Endometrial microvascular endothelial cells (primary cell): ENCODE data around the gene CHST14. TPM values are rescaled to one million over a fixed set of nuclear protein-coding genes. Genes with fewer than 3 reads are reported as not detected.

ENCODE experiments used
- in situ Hi-C: cut with HindIII; loops from 2 replicates; pipeline ENCODE4 v1.10.0; 2017; ENCODE audit warnings: low sequenced_read_pairs, low pct_unique_long_range_greater_than_20kb; ENCODE audit errors: inconsistent ontology term
- total RNA-seq: library from RNA; depleted of rRNA; stranded (reverse); fragments of >200 nt; gene quantifications from one replicate; pipeline ENCODE4 v1.2.3, GENCODE V29; 2015; ENCODE audit errors: inconsistent ontology term

The CHST14 gene
- total RNA-seq, 1 donor from 2014 or later: 30.3 TPM

DNA sequence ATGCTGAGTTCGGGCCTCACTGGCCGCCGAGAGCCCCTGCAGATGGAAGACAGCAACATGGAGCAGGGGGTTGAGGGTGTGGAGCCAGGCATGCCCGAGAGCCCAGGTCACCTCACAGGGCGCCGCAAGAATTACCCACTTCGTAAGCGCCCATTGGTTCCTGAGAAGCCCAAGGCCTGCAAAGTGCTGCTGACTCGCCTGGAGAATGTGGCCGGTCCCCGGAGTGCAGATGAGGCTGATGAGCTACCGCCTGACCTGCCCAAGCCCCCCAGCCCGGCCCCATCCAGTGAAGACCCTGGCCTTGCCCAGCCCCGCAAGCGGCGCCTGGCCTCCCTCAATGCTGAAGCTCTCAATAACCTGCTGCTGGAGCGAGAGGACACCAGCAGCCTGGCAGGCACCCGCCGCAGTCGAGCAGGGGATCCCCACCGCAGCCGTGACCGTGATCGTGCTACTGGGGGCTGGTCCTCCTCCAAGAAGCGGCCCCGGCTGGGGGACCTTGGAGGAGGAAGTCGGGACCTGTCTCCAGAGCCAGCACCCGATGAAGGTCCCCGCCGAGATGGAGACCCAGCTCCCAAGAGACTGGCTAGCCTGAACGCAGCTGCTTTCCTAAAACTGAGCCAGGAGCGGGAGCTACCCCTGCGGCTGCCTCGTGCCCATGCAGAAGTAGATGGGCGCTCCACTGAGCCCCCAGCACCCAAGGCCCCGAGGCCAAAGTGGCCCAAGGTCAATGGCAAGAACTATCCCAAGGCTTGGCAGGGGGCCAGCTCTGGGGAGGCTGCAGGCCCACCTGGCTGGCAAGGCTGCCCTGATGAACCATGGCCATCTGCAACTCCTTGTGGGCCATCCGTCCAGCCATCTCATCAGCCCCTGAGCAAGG is 12.1 kb upstream of the CHST14 start:
- in situ Hi-C loops: no loop called here

DNA sequence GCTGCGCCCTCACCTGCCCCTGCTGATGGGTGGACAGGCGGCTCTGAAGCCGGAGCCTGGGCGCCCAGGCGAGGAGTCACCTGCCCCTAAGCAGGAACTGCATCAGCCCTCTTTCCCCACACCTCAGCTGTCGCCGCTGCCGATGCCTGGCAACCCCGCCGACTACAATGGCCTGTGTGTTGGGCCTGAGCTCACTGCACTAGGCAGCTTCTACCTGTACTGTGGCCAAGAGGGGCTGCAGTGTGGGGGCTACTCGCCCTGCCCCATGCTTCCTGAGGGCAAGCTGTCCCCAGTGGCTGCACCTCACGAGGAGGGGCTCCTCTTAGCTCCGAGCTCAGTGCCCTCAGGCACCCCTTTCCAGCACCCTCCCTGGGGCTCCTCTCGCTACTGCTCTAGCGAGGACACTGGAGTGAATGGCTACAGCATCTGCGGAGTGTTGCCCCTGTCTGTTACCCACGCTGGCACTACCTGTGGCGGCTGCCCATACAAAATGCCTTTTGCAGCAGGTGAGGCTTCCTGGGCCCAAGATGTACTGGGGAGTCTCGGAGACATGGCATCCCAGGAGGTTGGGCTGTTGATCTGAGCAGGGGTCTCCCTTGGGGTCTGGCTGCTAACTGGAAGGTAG is 11.3 kb upstream of the CHST14 start:
- in situ Hi-C loops: no loop called here

DNA sequence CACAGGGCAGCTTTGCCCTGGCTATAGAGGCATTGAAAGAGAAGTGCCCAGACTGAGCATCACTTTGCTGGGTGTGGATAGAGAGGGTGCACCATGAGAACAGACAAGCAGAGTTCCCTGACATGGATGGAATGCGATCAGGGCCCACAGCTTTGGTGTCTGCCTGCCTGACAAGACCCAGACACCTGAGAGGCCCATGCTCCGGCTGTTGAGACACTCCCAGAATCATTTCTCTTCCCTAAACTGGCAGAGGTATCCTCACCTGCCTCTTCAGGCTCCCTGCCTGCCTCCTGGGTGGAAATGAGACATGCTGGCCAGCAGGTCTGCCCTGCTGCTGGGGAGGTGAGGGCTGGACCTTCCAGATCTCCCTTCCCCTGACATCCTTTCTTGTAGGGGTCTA is 10.4 kb upstream of the CHST14 start:
- in situ Hi-C loops: no loop called here

DNA sequence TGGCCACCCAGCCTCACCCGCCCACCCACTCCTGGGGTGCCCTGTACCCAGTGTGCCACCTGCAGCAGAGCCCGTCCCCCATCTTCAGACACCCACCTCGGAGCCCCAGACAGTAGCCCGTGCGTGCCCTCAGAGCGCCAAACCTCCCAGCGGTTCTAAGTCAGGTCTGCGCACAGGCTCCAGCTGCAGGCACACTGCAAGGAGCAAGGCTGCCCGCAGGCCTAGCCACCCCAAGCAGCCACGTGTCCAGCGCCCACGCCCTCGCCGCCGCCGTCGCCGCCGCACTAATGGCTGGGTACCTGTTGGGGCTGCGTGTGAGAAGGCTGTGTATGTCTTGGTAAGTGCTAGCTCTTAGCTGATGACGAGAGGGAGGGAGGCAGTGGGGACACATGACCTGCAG is 8.8 kb upstream of the CHST14 start:
- in situ Hi-C loops: no loop called here

DNA sequence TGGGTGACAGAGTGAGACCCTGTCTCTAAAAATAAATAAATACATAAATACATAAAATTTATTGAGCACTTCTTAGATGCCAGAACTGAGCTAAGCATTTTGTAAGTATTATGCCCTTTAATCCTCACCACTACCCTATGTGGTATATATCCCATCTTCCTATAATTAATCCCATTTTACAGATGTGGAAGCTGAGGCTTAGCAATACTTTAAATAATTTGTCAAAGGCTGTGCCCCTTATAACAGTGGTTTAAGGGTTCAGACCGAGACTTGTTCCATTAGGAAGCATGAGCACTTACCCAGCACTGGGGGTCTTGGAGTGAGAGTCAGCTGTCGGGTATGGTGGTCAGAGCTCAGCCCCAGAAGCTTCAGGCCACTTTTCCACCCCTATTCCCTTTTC is 7.5 kb upstream of the CHST14 start:
- in situ Hi-C loops: no loop called here

DNA sequence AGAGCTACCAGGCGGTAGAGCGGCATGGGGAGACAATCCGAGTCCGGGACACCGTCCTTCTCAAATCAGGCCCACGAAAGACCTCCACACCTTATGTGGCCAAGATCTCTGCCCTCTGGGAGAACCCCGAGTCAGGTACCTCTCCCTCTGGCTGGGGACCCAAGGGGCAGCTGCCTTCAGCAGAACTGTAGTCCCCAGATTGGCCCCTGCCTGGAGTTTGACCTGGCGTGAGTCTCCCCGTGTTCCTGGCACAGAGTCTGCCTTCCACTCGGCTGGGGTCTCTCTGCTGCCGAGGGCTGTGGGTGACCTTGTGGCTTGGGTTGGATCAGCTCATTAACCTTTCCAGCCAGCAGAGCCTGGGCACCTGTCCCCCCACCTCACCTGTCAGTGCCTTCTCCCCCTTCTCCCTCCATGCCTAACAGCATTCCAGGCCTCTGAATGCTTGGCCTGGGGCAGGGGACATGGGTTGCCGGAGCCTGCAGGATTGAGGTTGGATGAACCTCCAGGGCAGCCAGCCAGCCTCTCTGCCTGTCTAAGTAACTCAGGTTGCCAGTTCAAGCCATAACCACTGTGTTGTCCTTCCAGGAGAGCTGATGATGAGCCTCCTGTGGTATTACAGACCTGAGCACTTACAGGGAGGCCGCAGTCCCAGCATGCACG is 6.8 kb upstream of the CHST14 start:
- in situ Hi-C loops: no loop called here

DNA sequence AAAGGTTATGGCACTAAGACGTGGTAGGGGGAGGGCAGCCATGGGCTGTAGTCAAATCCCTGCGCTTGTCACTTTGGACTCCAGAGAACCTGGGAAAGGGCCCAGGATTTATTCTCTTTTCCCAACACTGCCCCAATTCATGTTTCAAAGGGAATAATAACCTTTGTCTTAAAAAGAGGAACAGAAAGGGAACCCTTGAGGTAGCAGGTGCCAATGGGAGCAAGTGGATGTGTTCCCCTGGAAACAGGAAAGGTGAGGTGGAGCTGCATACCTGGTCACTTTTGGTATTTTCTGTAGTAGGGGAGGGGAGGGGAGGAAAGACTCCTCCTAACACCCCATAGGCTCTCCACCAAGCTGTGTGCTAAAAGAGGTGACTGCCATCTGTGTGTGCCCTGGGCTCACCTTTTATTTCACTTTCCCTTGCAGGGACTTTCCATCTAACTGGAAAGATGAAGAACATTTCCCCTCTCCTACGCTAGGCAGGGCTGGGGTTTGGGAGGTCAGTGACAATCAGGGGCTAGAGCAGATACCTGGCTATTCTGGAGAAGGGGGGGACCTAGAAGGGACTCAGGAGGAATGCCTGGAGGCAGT is 6.1 kb upstream of the CHST14 start:
- in situ Hi-C loops: no loop called here

- in situ Hi-C loops: no loop called here
These were observed 4.8 kb upstream of the CHST14 start for GRCh38 chr15:40465939-40466338.

DNA sequence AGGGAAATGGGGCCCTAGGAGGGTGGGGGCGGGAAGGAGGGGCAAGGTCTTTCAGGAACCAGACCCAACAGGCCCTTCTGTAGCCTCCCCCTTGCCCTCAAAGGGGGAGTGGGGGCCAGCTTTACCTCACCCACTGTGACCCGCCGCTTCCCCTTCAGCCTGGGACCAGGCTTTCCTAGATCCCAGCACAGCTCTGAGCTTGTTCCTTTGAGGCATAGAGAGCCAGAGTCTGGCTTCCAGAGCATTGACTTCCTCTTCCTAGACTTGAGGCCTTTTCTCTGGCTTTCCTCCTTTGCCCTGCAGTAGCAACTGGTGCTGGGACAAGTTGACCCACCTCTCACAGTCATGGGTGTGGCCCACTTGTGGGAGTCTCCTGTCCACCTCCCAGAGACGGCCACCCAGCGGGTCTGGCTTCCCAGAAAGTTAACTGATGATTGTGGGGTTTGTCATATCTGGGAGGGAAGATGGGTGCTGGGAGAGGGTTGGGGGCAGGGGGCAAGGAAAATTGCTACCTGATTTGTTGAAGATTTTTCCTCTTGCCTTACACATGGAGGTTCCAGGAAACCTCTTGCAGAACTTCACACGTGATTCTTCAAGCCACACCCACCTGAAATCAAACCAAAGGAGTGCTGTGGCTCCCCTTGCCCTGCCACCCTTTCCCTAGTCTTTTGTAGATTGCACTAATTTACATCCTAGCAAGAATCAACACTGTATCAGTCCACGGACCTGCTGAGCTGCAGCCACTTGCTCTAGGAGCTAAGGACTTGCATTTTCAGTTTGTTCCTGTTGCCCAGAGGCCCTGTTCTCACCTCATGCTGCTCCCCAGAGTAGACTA is 4.1 kb upstream of the CHST14 start:
- in situ Hi-C loops: no loop called here

- in situ Hi-C loops: no loop called here
These were observed 3.5 kb upstream of the CHST14 start for GRCh38 chr15:40467261-40467615.

- in situ Hi-C loops: no loop called here
These were observed 1.9 kb upstream of the CHST14 start for GRCh38 chr15:40468898-40469331.

- in situ Hi-C loops: no loop called here
These were observed 901 bp upstream of the CHST14 start for GRCh38 chr15:40469776-40470390.

- in situ Hi-C loops: no loop called here
These were observed 472 bp downstream of the CHST14 start for GRCh38 chr15:40471105-40471807.

DNA sequence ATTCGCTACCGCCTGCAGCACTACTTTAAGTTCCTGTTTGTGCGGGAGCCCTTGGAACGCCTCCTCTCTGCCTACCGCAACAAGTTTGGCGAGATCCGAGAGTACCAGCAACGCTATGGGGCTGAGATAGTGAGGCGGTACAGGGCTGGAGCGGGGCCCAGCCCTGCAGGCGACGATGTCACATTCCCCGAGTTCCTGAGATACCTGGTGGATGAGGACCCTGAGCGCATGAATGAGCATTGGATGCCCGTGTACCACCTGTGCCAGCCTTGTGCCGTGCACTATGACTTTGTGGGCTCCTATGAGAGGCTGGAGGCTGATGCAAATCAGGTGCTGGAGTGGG is 995 bp downstream of the CHST14 start:
- in situ Hi-C loops: no loop called here

- in situ Hi-C loops: no loop called here
These were observed 1.5 kb downstream of the CHST14 start for GRCh38 chr15:40472171-40472727.

DNA sequence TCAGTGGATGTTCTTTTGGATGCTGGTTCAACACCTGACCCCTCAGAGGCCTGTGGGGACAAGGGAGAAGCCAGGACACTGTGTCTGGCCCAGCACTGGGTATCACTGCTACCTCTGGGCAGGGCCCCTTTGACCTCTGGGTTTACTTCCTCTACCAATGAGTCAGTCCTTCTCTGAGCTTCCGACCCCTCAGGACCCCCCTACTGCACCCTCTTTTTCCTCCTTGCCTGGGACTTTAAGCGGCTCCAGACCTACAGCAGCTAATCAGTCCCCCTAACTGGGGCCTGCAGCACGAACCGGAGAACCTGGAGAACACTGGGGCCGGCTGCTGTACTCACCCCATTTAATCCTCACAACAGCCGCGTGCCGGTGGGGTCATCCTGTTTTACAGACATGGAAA is 3.8 kb downstream of the CHST14 start:
- in situ Hi-C loops: no loop called here

DNA sequence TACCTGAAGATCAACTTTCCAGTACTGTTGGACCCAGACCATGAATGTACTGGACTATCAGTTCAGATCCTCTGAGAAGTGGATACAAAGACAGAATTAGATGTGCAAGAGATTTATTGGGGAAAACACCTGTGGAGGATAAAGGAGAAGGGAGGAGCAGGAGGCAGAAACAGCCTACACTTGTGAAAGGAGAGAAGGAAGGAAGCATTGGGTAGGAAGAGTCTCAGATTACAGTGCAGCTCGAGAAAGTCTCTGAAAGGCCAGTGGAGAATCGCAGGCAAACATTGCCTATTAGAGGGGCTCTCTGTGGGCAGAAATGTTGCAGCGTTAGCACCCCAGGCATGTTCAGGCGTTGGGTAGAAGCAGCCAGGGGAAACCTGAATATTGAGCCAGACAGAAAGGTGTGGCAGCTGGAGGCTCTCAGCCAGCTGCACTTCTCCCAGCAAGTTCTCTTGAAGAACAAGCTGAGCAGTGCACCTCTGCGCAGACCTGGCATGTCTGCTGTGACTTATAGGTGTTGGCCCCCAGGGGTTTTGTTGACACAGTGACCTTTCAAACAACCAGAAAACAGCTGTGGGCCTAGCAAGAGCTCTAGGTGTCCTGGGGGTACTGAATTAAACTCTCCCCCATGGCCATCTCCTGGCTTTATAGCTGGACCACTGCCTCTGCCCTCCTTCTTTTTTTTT is 7.0 kb downstream of the CHST14 start:
- in situ Hi-C loops: no loop called here
